ENCODE measurements around the gene BAZ1A. TPM values are rescaled to one million over a fixed set of nuclear protein-coding genes. Genes with fewer than 3 reads are reported as not detected.

The BAZ1A gene
- total RNA-seq, 1 experiment from 2014 or later, result 24.2 TPM

- Histone ChIP-seq H4K20me1 (ENCODE audit: insufficient read depth) (no peaks in the 10 kb centered on the region), H3K9ac (ENCODE audit: low read length) (no peak overlapping the region), H3K4me3 (replicated peaks in 1 of 2; ENCODE audit: low read depth in 1 of 2, low read length in 2 of 2) (no peak overlapping the region), H3K27ac (ENCODE audit: low read depth, low read length) (no peak overlapping the region), H3K27me3 (ENCODE audit: insufficient read depth, low read length) (no peaks in the 10 kb centered on the region), H3K9me3 (ENCODE audit: control insufficient read depth in 1 of 2, insufficient read depth in 1 of 2, low read depth in 1 of 2, low read length in 2 of 2) (no peaks in the 10 kb centered on the region), H3K9me2 (ENCODE audit: insufficient read depth) (no peaks in the 10 kb centered on the region), H3K36me3 (ENCODE audit: control insufficient read depth in 1 of 2, insufficient read depth in 2 of 2, low read length in 2 of 2) (peaks cover 10% of the 10 kb centered on the region in 2 experiments; a peak in 2 of 4 replicates), H3K4me1 (ENCODE audit: control insufficient read depth in 1 of 2, insufficient read depth in 2 of 2, low read length in 2 of 2) (no peaks in the 10 kb centered on the region), H3K4me2 (ENCODE audit: low read length) (no peak overlapping the region), H3K79me2 (ENCODE audit: insufficient read depth, low read length) (no peaks in the 10 kb centered on the region), H2AFZ (ENCODE audit: low read depth, low read length, poor library complexity, severe bottlenecking) (no peak overlapping the region)
- ChIA-PET RAD21 (ENCODE audit: low non-redundant PET in 1 of 2, low total read pairs in 2 of 2, uncharacterized antibody in 2 of 2, unreplicated experiment in 2 of 2) (no interaction called here), POLR2A (no interaction called here), CTCF (interaction anchor here (1.7 kb wide), 1 partner anchor 9 kb away, joined by 4 read pairs; no protein-coding TSS in a partner anchor)
- no peak for DNase-seq (ENCODE audit: low read depth, low spot score)
- ATAC-seq, result no peak
- TF ChIP-seq SP1 (IDR thresholded peaks at IDR 0.05; ENCODE audit: low read depth), result no peak
- no peak for TF ChIP-seq SIN3A (IDR thresholded peaks at IDR 0.05; ENCODE audit: low read depth)
- no peak for TF ChIP-seq CBX3 (IDR thresholded peaks at IDR 0.05; ENCODE audit: low read depth)
- TF ChIP-seq CEBPB (IDR thresholded peaks at IDR 0.05; ENCODE audit: low read depth), result no peak
- TF ChIP-seq YY1 (IDR thresholded peaks at IDR 0.05; ENCODE audit: extremely low read depth, insufficient replicate concordance, low read depth, low read length), result no peak
- no peak for TF ChIP-seq MAX (IDR thresholded peaks at IDR 0.05)
- TF ChIP-seq RAD21 (IDR thresholded peaks at IDR 0.05; ENCODE audit: low read depth), result no peak
- TF ChIP-seq ZBTB33 (IDR thresholded peaks at IDR 0.05; ENCODE audit: extremely low read depth, insufficient replicate concordance, low read length), result no peak
- no peak for TF ChIP-seq CTCF (IDR thresholded peaks at IDR 0.05 in 2 of 3, conservative IDR thresholded peaks at IDR 0.05 in 1 of 3; ENCODE audit: borderline replicate concordance in 1 of 3, insufficient read depth in 1 of 3, low read depth in 2 of 3, low read length in 2 of 3)
- TF ChIP-seq POLR2A (IDR thresholded peaks at IDR 0.05; ENCODE audit: borderline replicate concordance, extremely low read depth, insufficient read depth, insufficient read length), result no peak
- TF ChIP-seq EGR1 (IDR thresholded peaks at IDR 0.05; ENCODE audit: low read depth), result no peak
- TF ChIP-seq FOSL1 (IDR thresholded peaks at IDR 0.05; ENCODE audit: low read depth), result no peak
- no peak for TF ChIP-seq ATF3 (IDR thresholded peaks at IDR 0.05)
- TF ChIP-seq REST (IDR thresholded peaks at IDR 0.05; ENCODE audit: low read depth), result no peak
- TF ChIP-seq TCF7L2 (IDR thresholded peaks at IDR 0.05; ENCODE audit: borderline replicate concordance, extremely low read depth, insufficient read depth, insufficient read length), result no peak
- TF ChIP-seq EZH2phosphoT487 (IDR thresholded peaks at IDR 0.05; ENCODE audit: borderline replicate concordance), result no peak
- no peak for TF ChIP-seq ZNF274 (IDR thresholded peaks at IDR 0.05; ENCODE audit: low read depth, low read length)
- intact Hi-C loops (cut with micrococcal nuclease), result no loop called here
- BruUV-seq (replicated peaks), result no TSS peak
These were observed 99.8 kb downstream of the BAZ1A start for GRCh38 chr14:34775342-34775741.

All from HCT116 (cell line).